Measurements from ENCODE around the gene CHST3.

CHST3 gene

DNA sequence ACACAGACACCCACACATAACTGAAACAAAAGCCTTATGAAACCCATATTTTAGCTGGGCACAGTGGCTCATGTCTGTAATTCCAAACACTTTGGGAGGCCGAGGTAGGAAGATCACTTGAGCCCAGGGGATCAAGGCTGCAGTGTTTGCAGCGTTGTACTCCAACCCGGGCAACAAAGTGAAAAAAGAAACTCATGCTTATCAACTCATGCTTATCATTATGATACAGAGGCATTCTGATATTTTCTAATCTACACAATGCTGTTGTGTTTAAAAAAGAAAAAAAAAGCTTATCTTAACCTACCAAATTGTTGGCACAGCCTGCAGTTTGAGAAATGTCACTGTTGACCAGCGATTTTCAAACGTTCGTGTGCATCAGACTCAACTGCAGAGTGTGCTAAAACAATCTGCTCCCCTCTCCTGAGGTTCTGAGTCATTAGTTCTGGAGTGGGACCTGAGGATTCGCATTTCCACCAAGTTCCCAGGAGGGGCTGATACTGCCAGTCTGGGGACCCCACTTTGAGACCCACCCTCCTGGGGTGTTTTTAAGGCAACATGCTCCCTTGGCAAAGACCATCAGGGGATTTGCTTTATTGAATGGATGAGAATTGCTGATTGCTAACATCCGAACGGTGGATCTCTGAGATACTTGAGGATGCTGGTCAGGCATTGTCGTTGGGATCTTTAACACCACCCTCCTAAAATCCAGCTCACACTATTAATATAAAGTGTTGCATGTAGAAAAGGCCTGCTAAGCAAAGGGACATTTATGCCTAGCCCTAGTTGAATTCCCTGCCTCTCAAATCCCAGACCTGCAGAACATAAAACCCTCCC, 16.2 kb downstream of the CHST3 start:
- no peaks in the 10 kb centered on the region for H3K27me3 ChIP-seq
- no peak overlapping the region for H3K27ac ChIP-seq
- H3K36me3 ChIP-seq: no peaks in the 10 kb centered on the region
- TF ChIP-seq, protein P1, sequence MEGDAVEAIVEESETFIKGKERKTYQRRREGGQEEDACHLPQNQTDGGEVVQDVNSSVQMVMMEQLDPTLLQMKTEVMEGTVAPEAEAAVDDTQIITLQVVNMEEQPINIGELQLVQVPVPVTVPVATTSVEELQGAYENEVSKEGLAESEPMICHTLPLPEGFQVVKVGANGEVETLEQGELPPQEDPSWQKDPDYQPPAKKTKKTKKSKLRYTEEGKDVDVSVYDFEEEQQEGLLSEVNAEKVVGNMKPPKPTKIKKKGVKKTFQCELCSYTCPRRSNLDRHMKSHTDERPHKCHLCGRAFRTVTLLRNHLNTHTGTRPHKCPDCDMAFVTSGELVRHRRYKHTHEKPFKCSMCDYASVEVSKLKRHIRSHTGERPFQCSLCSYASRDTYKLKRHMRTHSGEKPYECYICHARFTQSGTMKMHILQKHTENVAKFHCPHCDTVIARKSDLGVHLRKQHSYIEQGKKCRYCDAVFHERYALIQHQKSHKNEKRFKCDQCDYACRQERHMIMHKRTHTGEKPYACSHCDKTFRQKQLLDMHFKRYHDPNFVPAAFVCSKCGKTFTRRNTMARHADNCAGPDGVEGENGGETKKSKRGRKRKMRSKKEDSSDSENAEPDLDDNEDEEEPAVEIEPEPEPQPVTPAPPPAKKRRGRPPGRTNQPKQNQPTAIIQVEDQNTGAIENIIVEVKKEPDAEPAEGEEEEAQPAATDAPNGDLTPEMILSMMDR (IDR thresholded peaks at IDR 0.05): no peak
- no peak overlapping the region for H3K4me3 ChIP-seq (ENCODE audit: low read depth in 1 of 2, low read length in 1 of 2)
- H3K9me3 ChIP-seq: no peaks in the 10 kb centered on the region
- no peaks in the 10 kb centered on the region for H3K4me1 ChIP-seq (ENCODE audit: control insufficient read depth in 1 of 2, insufficient read depth in 1 of 2, low read depth in 1 of 2, low read length in 1 of 2)

DNA sequence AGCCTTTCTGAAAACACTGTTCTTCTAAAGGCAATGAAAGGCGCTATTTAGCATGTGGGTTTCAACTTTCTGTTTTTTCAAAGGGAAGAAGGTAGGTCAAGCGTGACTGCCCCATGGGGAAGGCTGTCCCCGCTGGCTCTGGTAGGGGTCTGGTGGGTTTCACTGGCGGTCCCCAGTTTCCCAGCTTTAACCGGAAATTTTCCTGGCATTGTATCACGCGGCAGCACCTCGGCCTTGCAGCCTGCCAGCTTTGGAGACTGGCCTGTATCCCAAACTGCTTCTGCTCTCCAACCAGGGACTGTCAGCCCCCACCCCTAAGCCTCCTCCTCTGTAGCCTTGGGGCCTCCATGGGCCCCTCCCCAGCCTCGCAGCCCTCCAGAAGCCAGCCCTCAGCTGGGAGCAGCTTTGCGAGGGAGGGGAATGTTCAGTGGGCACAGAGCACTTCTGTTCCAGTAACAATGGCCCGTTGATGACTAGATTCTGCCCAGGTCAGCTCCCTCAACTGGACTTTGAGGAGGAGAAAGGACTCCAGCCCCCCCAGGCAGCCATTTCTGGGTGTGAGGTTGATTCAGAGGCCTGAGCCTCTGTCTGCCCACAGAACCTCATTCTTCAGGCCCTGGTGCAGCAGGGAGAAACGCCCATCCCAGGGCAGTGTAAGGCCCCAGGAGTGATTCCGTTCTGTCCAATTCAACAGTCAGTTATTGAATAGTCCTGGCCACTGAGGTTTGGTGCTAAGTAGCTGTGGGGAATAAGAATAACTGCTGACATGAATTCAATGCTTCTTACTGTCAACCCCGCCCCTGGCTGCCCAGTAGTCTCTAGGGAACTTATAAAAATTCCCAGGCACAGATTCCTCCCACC, 17.1 kb downstream of the CHST3 start:
- no peaks in the 10 kb centered on the region for H3K27me3 ChIP-seq
- TF ChIP-seq, protein P1 (IDR thresholded peaks at IDR 0.05): no peak
- no peaks in the 10 kb centered on the region for H3K9me3 ChIP-seq
- no peak overlapping the region for H3K4me3 ChIP-seq (ENCODE audit: low read depth in 1 of 2, low read length in 1 of 2)
- no peaks in the 10 kb centered on the region for H3K4me1 ChIP-seq (ENCODE audit: control insufficient read depth in 1 of 2, insufficient read depth in 1 of 2, low read depth in 1 of 2, low read length in 1 of 2)
- no peak overlapping the region for H3K27ac ChIP-seq
- no peaks in the 10 kb centered on the region for H3K36me3 ChIP-seq

DNA sequence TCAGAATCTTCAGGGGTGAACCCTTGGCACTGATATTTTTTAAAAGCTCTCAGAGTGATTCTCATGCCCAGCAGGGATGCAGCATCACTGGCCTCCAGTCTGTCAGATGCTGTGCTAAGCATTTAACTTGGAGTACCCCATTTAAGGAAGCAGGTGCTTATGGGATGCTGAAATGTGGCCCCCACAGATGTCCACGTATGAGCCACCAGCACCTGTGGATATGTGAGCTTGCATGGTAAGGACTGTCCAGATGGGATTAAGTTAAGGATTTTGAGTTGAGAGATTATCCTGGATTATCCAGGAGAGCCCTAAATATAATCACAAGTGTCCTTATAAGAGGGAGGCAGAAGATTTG, 17.7 kb downstream of the CHST3 start:
- no peaks in the 10 kb centered on the region for H3K27me3 ChIP-seq
- TF ChIP-seq, protein P1 (IDR thresholded peaks at IDR 0.05): no peak
- no peaks in the 10 kb centered on the region for H3K4me1 ChIP-seq (ENCODE audit: control insufficient read depth in 1 of 2, insufficient read depth in 1 of 2, low read depth in 1 of 2, low read length in 1 of 2)
- no peaks in the 10 kb centered on the region for H3K36me3 ChIP-seq
- no peak overlapping the region for H3K4me3 ChIP-seq (ENCODE audit: low read depth in 1 of 2, low read length in 1 of 2)
- no peak overlapping the region for H3K27ac ChIP-seq
- no peaks in the 10 kb centered on the region for H3K9me3 ChIP-seq

GRCh38 chr10:71982269-71983178, 18.3 kb downstream of the CHST3 start:
- Histone ChIP-seq H3K36me3 (no peaks in the 10 kb centered on the region), H3K27me3 (no peaks in the 10 kb centered on the region), H3K4me1 (ENCODE audit: control insufficient read depth in 1 of 2, insufficient read depth in 1 of 2, low read depth in 1 of 2, low read length in 1 of 2) (no peaks in the 10 kb centered on the region), H3K27ac (no peak overlapping the region), H3K4me3 (ENCODE audit: low read depth in 1 of 2, low read length in 1 of 2) (no peak overlapping the region), H3K9me3 (no peaks in the 10 kb centered on the region)
- TF ChIP-seq, protein P1 (IDR thresholded peaks at IDR 0.05): no peak

GRCh38 chr10:71984126-71984808, 20.1 kb downstream of the CHST3 start:
- TF ChIP-seq, protein P1 (IDR thresholded peaks at IDR 0.05): no peak
- H3K4me1 ChIP-seq (ENCODE audit: control insufficient read depth in 1 of 2, insufficient read depth in 1 of 2, low read depth in 1 of 2, low read length in 1 of 2): no peaks in the 10 kb centered on the region

More at GRCh38 chr10:71984126-71984808, 20.1 kb downstream of the CHST3 start:
- no peaks in the 10 kb centered on the region for H3K36me3 ChIP-seq
- H3K27ac ChIP-seq: no peak overlapping the region
- H3K9me3 ChIP-seq: no peaks in the 10 kb centered on the region
- H3K4me3 ChIP-seq (ENCODE audit: low read depth in 1 of 2, low read length in 1 of 2): no peak overlapping the region
- H3K27me3 ChIP-seq: no peaks in the 10 kb centered on the region

Data from neutrophil (primary cell).